Stimulated activated CD4-positive, alpha-beta T cell treated with anti-CD3 and anti-CD28 coated beads, Interleukin-4, amount 100 ng/mL, for 48 hours (primary cell): ENCODE results near the gene FGFBP2.
"Not testable (repeated sequence)": the region's sequence is repeated elsewhere in the genome, so short reads cannot be mapped to it uniquely, and the experiment has no call there.

ENCODE experiments used
- DNase-seq, 2 donors: peaks; one replicate each; pipeline ENCODE4 v3.0.0-alpha.2; 2020; ENCODE audit warnings: low read depth in 2 of 2

FGFBP2 gene

DNA sequence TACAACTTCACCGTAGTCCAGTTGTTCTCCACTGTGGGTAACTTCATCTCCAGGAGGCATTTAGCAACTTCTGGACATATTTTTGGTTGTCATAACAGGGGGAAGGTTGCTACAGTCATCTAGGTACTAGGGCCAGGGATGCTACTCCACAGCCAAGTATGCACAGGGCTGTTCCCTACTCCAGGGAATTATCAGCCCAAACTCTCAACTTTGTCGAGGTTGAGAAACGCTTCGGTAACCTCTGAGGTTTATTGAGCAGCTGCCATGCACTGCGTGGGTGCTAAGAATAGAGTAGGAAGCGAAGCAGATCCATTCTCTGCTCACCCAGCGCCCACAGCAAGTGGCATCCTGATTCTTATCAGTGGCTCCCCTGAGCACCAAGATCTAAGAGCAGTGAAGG lies 32.7 kb downstream of the FGFBP2 start:
- DNase-seq: no peak

DNA sequence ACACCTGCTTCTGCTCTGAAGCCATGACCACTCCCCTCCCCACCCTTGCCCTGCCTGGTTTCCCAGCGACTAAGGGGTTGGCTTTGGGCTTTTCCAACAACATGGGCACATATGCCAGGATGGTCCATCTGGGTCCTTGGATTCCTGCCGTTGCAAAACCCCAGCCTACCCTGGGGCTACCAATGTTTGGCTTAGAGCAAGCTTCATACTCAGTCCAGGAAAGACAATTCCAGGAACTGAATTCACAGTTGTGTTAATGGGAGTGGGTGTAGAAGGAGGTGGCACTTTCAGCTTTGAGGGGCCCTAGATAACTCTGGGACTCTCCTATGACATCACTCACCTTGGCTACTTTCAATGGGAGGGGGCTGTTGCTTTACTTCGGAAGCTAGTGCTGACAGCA lies 33.4 kb downstream of the FGFBP2 start:
- DNase-seq: no peak

DNA sequence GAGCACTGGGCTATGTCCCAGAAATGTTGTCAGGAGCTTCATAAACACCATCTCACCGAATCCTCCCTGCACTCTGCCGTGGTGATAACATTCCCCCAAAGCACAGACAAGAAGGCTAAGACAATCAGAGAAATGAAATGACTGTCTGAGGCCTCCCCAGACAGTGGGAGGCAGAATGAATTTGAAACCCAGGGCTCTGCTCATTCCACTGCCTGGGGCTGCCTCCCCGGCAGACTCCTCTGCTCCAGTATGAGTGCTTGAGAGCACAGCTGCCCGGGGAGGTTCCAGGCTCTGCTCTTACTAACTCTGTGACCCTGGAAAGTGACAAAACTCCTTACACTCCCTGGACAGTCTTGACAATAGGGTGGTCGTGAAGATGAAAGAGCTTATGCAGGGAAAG lies 34.1 kb downstream of the FGFBP2 start:
- no peak for DNase-seq

DNA sequence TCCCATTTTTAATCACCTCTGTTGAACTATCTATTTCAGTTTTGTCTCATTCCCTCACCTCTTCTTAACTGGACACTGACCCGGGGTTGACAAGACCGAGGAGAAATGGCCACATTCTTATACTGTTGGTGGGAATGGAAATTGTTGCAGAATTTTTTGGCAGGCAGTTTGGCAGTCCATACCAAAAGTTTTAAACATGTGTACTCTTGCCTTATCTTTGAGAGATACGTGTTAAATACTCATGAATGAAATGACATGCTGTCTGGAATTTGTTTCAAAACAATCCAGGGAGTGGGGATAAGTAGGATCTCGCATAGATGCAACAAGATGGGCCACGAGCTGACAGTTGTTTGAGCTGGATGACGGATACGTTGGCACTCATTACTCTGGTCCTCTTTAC lies 36.5 kb downstream of the FGFBP2 start:
- no peak for DNase-seq

DNA sequence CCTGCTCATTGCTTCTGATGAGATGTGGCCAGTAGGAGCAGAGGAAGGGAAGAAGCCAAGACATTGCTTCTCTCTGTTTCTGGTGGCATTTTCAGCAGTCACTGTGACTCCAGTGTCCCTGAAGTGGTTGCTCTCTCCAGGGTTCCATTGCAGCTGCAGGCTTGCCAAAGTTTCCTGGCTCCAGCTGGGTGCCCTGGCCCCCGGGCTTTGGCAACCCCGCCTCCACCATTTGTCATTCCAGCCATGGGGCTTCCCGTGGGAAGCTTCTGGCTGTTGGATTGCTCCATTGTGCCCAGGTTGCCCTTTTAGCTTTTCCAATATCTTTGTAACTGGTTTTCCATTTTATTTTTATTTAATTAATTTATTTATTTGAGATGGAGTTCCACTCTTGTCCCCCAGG lies 37.1 kb downstream of the FGFBP2 start:
- DNase-seq: no peak

DNA sequence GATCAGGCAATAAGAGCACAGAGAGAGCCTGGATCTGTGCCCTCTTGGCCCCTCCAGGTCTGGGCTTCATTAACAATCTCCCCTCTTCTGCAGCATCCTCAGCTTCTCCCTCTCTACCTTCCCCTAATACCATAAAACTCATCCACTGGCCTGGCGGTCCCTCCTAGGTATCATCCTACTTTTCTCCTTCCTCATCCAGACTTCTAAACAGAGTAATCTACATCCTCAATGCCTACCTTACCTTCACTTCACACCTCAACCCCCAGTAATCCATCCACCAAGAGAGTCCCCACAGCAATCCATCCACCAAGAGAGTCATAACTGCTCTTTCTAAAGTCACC lies 41.4 kb downstream of the FGFBP2 start:
- no peak for DNase-seq

DNA sequence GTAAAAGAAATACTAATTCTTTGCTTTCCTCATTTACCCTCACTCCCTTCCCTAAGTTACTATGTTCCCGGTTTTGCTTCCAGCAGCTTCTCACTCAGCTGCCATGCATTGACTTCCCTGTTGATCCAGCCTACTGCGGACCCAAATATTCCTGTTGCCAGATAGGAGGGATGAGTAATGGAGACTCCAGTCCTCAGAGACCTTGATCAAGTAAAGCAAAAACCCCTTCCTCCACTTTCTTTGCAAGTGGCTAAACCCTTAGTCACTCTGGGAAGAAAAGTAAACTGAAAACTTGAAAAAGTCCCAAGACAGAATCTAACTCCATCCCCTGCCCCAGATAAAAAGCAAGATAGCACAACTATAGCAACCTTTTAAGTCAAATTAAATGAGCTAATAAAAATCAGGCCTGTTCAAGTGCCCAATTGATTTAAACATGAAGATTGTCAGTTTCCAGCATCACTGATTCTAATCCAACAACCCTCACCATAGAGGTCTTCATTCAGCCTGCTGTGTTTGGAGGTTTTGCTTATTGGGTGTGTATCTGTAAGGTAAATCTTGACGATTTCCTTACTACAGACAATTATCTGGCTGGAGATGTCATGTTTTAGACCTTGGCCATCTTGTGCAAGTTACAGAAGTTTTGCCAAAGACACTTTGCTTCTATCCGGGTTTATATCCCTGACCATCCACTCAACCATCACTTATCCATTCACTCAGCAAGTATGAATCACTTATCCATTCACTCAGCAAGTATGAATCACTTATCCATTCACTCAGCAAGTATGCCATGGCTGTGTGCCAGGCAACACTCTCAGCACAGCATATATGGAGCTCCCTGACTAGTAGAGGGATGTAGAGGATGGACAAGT lies 42.0 kb downstream of the FGFBP2 start:
- no peak for DNase-seq

DNA sequence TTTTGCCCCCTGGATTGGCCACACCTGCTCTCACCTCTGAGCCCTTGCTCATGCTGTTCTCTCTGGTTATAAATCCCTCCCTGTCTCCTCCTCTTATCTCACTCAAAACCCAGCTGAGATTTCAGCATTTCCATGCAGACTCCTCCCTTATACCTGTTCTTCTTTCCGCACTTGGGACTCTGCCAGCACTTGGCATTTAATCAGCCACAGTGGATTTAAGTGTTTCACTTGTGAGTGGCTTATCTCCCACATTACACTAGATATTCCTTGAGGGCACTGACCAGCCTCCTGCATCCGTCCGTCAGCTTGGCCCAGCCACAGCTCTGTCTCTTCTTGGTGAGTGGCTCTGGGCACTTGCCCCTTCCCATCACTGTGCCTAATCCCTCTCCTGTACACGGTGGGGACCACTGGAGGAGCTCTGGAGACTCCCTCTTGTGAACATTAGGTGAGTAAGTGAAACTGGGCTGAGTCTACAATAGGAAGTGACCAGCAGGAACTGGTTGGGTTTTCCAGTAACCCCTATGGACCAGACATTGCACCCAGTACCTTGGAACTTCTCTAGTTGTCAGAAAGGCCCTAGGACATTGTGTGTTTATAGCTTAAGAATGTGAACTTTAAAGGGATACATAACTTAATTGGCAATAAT lies 44.4 kb downstream of the FGFBP2 start:
- DNase-seq: no peak

DNA sequence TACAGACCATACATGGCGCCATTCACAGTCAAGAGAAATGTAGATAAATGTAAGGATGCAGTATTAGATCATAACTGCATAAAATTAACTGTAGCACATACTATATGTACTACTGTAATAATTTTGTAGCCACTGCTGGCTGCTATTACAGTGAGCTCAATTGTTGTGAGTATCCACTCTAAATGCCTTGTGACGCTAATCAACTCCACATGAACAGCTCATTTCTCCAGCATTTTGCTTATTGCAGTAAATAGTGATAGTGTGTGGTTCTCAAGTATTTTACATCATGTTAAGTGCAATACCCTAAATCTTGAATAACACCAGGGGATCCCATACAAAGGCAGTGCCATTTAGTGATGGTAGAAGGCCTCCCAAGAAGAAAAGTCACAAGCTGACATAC lies 45.7 kb downstream of the FGFBP2 start:
- DNase-seq: no peak

DNA sequence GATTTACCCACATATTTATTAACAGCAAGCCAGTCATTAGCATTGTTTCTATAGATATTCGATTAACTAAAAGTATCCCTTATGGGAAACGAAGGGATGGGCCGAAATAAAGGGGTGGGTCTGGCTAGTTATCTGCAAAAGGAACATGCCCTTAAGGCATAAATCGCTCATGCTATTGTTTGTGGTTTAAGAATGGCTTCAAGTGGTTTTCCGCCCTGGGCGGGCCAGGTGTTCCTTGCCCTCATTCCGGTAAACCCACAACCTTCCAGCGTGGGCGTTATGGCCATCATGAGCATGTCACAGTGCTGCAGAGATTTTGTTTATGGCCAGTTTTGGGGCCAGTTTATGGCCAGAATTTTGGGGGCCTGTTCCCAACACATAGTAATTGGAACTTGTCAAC lies 46.6 kb downstream of the FGFBP2 start:
- DNase-seq: not testable (repeated sequence)

DNA sequence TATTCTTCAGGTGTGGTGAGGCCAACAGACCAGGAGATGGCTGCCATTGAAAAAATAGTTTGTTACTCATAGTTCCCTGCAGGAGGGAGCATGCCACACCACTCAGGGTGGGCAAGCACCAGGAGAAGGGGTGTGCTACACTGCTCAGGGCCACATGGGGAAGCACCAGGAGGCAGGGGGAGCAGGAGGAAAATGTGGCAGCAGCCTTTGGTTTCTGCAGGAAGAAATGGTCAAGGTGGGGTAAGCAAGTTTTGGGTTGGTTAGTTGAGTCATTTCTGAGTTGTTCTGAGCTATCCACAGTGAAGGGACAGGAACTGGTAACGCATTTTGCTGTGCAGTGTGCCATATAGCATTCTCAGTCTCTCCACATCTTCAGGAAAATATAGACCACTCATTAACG lies 48.2 kb downstream of the FGFBP2 start:
- no peak for DNase-seq

DNA sequence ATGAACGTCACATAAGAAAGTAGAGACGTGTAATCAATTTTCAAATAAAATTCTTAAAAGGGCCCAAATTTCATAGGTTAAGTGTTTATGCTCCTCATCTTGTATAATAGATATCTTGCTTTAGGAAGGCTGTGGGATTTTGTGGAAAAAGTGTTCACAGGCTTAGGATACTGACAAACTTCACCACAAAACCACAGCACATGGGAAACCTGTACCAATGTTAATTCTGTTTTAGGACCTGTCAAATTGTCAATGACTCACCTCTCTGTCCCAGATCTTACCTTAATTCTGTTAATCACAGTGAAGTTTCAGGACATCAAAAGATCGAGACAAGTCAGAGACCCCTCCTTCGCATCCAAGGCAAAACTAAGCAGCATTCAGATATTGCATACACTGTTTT lies 48.7 kb downstream of the FGFBP2 start:
- no peak for DNase-seq

DNA sequence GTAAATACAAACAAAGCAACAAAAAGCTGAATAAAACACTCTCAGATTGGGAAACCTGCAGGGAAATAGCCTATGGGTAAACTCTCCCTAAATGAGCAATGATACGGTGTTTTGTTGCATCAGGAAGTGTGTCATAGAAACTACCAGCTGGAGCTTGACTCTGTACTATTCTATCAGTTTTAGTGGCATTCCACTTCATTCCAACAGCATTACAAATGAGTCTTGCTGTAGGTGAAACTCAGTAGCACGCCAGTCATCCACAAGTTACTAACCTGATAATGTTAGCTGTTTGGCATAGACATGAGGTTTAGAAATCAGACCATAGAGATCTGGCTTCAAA lies 49.4 kb downstream of the FGFBP2 start:
- DNase-seq: no peak

DNA sequence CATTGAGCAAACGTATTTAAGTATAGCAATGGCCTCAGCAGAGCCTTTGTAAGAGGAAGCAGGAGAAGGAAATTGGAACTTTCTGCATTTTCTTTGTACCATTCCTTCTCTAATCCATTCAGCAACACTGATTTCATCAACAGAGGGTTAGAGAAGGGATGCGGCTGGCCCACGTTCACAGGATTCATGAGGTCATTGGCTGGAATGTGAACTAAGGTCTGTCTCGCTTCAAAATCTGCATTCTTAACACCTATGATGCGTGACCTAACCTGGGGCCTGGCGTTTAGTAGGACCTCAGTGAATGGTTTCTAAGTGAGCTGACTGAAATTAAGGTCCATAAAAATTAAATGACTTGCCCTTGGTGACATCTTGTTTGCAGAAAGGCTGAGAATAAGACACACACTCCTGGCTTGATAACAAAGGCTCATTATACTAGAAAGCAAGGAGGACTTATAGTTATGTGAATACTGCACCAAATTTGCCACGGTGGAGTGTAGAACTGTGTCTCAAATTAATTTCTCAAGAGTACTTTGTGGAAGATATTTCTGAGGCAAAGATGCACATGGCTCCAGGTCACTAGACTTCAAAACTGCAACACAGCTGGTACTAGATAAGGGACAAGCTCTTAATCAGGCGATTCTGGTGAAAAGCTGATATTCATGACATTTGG lies 49.9 kb downstream of the FGFBP2 start:
- no peak for DNase-seq

DNA sequence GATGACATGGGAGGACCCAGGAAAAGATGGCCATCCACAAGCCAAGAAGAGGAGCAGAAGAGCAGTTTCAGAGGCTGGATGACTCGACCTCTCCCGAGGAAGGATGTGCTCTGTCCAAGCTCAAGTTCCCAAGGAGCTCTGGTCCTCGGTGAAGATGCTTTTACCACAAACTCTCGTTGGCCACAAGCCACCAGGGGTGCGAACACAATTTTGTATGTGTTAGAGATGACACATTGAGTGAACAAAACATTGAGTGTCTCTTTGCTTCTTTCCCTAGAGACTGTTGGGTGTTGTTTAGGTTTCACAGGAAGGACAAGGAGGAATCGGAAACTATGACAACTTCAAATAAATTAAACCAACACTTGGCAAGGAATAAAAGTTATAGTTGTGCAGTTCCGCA lies 50.7 kb downstream of the FGFBP2 start:
- no peak for DNase-seq
